ENCODE measurements around the gene RUNX1. TPM values are rescaled to one million over a fixed set of nuclear protein-coding genes. Genes with fewer than 3 reads are reported as not detected.

The RUNX1 gene
- total and polyA plus RNA-seq, 2 donors (not counting 3 experiments of a cell fraction or from before 2014, with no cell fraction given), result 4.6 to 17.9 TPM

- intact Hi-C loops (cut with micrococcal nuclease) (no loop called here), dilution Hi-C loops (cut with MboI; ENCODE audit: extremely low pct_ligation_motif_present, low sequenced_read_pairs) (no loop called here)
- CTCF ChIA-PET, result no interaction called here
- no peaks in the 10 kb centered on the region for H3K4me1 ChIP-seq (ENCODE audit: control insufficient read depth, extremely low read depth, insufficient read depth, low read length)
- DNase-seq (ENCODE audit: low read depth, low spot score), result no peak
- peaks cover 2 to 13% of the 10 kb centered on the region in 2 experiments for H3K27me3 ChIP-seq (ENCODE audit: control insufficient read depth in 2 of 2, insufficient read depth in 2 of 2, low read length in 2 of 2)
- no peak overlapping the region for H2AFZ ChIP-seq (ENCODE audit: low read depth, low read length)
- FAIRE-seq, result no peak
- no peaks in the 10 kb centered on the region for H3K9me3 ChIP-seq (replicated peaks; ENCODE audit: control insufficient read depth, insufficient read depth, low read length)
- H4K20me1 ChIP-seq (replicated peaks; ENCODE audit: control insufficient read depth, extremely low read depth, insufficient read depth, low read length), result no peaks in the 10 kb centered on the region
- no peak overlapping the region for H3K27ac ChIP-seq (ENCODE audit: insufficient read depth, low read depth, low read length)
- H3K4me2 ChIP-seq (ENCODE audit: insufficient read depth, low read length), result no peak overlapping the region
- no peaks in the 10 kb centered on the region for H3K9me1 ChIP-seq (replicated peaks; ENCODE audit: control insufficient read depth, extremely low read depth, insufficient read depth, low read length)
- POLR2A ChIA-PET, result no interaction called here
- no peak overlapping the region for H3K4me3 ChIP-seq (replicated peaks in 1 of 3; ENCODE audit: insufficient read depth in 1 of 3, low read depth in 1 of 3, low read length in 3 of 3)
- H3K36me3 ChIP-seq (ENCODE audit: control insufficient read depth in 2 of 2, extremely low read depth in 1 of 2, insufficient read depth in 2 of 2, low read length in 2 of 2), result no peaks in the 10 kb centered on the region
- no TSS peak for BruUV-seq (replicated peaks)
- H3K79me2 ChIP-seq (ENCODE audit: control insufficient read depth, insufficient read depth, low read length), result no peaks in the 10 kb centered on the region
- TF ChIP-seq POLR2A (IDR thresholded peaks at IDR 0.05; ENCODE audit: low read depth, low read length), result no peak
- no peak for TF ChIP-seq MYC (IDR thresholded peaks at IDR 0.05; ENCODE audit: low read depth, low read length)
- TF ChIP-seq GATA2 (IDR thresholded peaks at IDR 0.05; ENCODE audit: insufficient read depth, insufficient read length, low read depth, low read length), result no peak
- no peak for TF ChIP-seq MAX (IDR thresholded peaks at IDR 0.05; ENCODE audit: insufficient read depth, insufficient read length)
- no peak for TF ChIP-seq FOS (IDR thresholded peaks at IDR 0.05; ENCODE audit: borderline replicate concordance, insufficient read depth, low read length)
- TF ChIP-seq CTCF (IDR thresholded peaks at IDR 0.05; ENCODE audit: extremely low read depth in 1 of 2, insufficient read depth in 1 of 2, low read depth in 1 of 2, low read length in 2 of 2), result no peak
- TF ChIP-seq POLR2AphosphoS5 (IDR thresholded peaks at IDR 0.05; ENCODE audit: insufficient read depth, low read depth, low read length), result no peak
- TF ChIP-seq JUN (IDR thresholded peaks at IDR 0.05; ENCODE audit: borderline replicate concordance, insufficient read depth, insufficient read length, low read depth), result no peak
- no peak for TF ChIP-seq EZH2 (IDR thresholded peaks at IDR 0.05; ENCODE audit: borderline replicate concordance, low read depth, low read length, severe bottlenecking)
- no peak overlapping the region for H3K9ac ChIP-seq (replicated peaks; ENCODE audit: extremely low read depth, insufficient read depth, low read length)
Observed at GRCh38 chr21:34925597-34925996, 123.5 kb downstream of the RUNX1 start.

Data from endothelial cell of umbilical vein (primary cell).